HG02571 (cell line): ENCODE results near the gene RAD51AP1.

Experiments used
- ATAC-seq: cut with Tn5 transposase; IDR thresholded peaks from one replicate; pipeline ENCODE4 v1.9.1; 2021; ENCODE audit warnings: mild to moderate bottlenecking, moderate library complexity; ENCODE audit not compliant: unreplicated experiment

Gene RAD51AP1

GRCh38 chr12:4540638-4541037 lies 1.9 kb downstream of the RAD51AP1 start:
- ATAC-seq, result no peak

GRCh38 chr12:4545195-4545594 lies 6.5 kb downstream of the RAD51AP1 start:
- no peak for ATAC-seq

- no peak for ATAC-seq
These were observed 13.5 kb downstream of the RAD51AP1 start for GRCh38 chr12:4552191-4552590.

- ATAC-seq, result no peak
These were observed 15.3 kb downstream of the RAD51AP1 start for GRCh38 chr12:4553943-4554342.

GRCh38 chr12:4555804-4556203 lies 17.1 kb downstream of the RAD51AP1 start:
- ATAC-seq, result no peak

- ATAC-seq, result no peak
These were observed 18.2 kb downstream of the RAD51AP1 start for GRCh38 chr12:4556735-4557530.

- no peak for ATAC-seq
These were observed 18.9 kb downstream of the RAD51AP1 start for GRCh38 chr12:4557586-4557985.

- ATAC-seq, result no peak
These were observed 19.5 kb downstream of the RAD51AP1 start for GRCh38 chr12:4558171-4558570.

- no peak for ATAC-seq
These were observed 23.5 kb downstream of the RAD51AP1 start, which contains the start of gene DYRK4 for GRCh38 chr12:4562034-4562657. TSS of gene DYRK4 (plus strand) at chr12:4562208. CDS start at chr12:4562246, 38 bp downstream.

GRCh38 chr12:4563336-4563735 lies 24.6 kb downstream of the RAD51AP1 start:
- ATAC-seq, result no peak

GRCh38 chr12:4564818-4565217 lies 26.1 kb downstream of the RAD51AP1 start:
- no peak for ATAC-seq

GRCh38 chr12:4566474-4566873 lies 27.8 kb downstream of the RAD51AP1 start:
- no peak for ATAC-seq

GRCh38 chr12:4567073-4567881 lies 28.6 kb downstream of the RAD51AP1 start:
- no peak for ATAC-seq

GRCh38 chr12:4569261-4569660 lies 30.6 kb downstream of the RAD51AP1 start:
- ATAC-seq, result no peak

GRCh38 chr12:4572680-4573079 lies 34.0 kb downstream of the RAD51AP1 start:
- no peak for ATAC-seq

GRCh38 chr12:4579305-4580102 lies 40.8 kb downstream of the RAD51AP1 start:
- no peak for ATAC-seq

- no peak for ATAC-seq
These were observed 41.6 kb downstream of the RAD51AP1 start for GRCh38 chr12:4580281-4580688.

GRCh38 chr12:4584281-4584680 lies 45.6 kb downstream of the RAD51AP1 start:
- ATAC-seq, result no peak

- no peak for ATAC-seq
These were observed 46.2 kb downstream of the RAD51AP1 start for GRCh38 chr12:4584896-4585295.

- ATAC-seq, result no peak
These were observed 47.8 kb downstream of the RAD51AP1 start for GRCh38 chr12:4586500-4586899.

GRCh38 chr12:4587108-4587507 lies 48.4 kb downstream of the RAD51AP1 start:
- no peak for ATAC-seq
